ENCODE measurements around the gene GET4.
"Not testable (repeated sequence)": the region's sequence is repeated elsewhere in the genome, so short reads cannot be mapped to it uniquely, and the experiment has no call there.

The GET4 gene

DNA sequence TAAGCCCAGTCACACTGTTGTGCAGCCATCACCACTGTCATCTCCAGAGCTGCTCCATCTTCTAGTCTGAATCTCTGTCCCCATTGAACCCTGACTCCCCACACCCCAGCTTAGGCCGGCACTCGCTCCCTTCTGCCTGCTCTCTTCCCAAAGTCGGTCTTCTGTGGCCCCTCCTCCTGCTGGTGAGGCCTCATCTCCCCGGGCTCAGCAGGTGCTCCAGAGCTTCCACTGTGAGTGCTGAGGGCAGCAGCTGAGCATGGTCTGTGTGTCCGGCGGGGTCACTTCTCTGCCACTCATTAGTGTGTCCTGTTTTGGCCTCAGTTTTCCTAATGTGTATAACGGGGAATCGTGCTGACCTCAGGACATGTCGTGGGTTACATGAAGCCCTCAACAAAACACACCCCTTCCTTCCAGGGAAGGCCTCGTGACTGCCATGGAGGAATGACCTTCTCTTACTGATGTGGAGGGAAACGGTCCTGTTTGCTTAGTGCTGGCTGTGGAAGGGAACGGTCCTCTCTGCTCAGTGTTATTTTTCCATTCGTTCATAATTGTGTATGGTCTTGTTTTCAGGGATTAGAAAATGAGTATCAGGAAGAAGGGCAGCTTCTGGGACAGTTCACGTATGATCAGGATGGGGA is 4.3 kb upstream of the GET4 start:
- no peak for DNase-seq
- ATAC-seq = no peak

DNA sequence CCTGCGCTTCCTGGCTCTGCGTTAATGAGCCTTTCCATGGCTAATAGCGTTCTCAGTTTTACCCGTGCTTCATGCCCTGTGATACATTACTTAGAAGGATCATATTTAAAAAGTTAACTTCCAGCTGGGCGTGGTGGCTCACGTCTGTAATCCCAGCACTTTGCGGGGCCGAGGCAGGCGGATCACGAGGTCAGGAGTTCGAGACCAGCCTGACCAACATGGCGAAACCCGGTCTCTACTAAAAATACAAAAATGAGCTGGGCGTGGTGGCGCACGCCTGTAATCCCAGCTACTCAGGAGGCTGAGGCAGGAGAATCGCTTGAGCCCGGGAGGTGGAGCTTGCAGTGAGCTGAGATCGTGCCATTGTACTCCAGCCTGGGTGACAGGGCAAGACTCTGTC is 3.7 kb upstream of the GET4 start:
- not testable (repeated sequence) for ATAC-seq, DNase-seq

DNA sequence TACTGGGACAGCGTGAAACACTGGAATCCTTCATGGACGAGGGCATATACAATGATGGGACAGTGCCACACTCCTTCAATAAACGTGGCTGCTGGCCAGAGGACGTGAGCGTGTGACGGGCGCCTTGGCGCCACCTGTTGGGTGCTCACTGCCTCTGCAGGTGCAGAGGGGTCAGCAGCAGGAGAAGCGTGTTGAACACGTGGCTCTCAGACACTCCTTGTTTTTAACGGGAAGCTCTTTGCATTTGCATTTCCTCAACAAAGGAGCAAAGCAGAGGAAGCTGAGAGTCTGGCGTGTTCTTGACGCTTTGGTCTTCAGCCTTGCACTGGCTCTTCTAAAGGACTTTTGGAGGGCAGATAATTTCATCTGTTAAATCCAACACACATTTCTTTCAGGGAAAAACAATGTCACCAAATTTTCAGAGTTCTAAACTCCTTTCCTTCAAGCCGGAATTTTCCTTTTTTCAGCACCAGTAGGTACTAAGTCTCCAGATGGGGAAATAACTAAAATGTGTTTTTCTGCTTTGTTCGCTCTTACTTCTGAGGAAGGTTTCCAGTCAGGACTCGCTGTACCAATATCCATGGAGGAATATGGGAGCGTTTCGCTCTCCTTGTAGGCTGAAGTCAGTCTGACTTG is 2.9 kb upstream of the GET4 start:
- DNase-seq (peak; percentile 75), ATAC-seq (peak; percentile 48)

DNA sequence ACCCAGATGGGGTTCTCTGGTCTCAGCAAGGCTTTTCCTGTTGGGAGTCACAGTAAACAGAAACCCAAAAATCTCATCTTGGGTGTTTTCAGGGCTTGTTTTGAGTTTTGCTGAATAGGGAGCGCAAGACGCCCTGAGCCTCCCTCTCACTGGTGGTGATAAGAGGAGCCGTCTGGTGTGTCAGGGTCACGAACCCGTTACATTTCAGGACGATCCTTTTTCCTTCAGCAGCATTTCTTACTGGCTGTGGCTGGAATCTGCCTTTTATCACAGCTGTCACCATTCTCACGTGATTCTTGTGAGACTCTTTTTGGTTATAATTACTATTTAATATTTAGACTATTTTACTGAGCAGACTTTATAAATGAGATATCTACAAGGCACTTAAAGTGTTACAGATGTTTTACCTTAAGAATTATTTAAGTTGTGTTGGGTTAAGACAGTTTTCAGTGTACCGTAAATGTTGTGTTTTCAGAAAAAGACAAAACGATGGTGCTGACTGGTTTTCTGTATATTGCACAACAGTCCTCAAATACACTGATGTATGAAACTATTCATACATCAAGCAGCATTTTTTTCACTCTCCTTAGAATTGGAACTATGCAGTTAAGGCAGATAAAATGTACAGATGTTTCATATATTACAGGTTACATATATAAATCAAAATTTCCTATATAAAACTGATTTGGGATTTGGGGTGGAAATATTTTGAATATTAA is 2.2 kb upstream of the GET4 start:
- DNase-seq (no peak), ATAC-seq (no peak)

DNA sequence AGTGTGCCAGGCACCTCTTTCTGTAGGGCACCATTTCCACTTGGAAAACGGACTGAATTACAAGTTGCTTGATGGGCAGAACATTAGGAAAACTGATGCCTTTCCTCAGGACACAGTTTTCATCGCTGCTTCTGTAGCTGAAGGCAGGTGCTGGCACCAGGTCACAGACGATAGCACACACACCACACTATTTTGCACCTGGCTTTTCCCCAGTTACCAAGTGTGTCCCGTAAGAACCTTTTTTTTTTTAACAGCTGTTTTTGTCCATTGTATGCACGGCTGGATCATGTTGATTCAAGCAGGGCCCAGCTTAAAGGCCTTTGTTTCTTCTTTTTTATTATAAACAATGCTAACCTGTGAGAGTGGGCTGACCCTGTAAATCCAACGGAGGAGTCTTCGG is 1.3 kb upstream of the GET4 start:
- DNase-seq (no peak), ATAC-seq (no peak)

DNA sequence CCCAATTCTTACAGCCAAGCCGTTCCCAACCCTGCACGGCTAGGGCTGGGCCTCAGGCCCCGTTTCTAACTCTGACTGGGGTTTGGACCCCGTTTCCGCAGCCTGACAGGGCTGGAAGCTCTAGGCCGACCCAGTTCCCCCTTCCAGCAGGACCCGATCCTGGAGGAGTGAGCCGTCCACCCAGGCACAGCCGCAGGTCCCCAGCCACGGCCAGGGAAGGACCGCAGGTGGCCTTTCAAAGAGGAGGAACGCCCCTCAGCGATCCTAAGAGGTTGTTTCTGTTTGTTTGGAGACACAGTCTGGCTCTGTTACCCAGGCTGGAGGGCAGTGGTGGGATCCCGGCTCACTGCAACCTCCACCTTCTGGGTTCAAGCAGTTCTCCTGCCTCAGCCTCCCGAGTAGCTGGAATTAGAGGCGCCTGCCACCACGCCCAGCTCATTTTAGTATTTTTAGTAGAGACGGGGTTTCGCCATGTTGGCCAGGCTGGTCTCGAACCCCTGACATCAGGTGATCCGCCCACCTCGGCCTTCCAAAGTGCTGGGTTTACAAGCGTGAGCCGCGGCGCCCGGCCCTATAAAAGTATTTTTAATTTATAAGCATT is 778 bp upstream of the GET4 start:
- ATAC-seq (no peak), DNase-seq (peak; percentile 20)

DNA sequence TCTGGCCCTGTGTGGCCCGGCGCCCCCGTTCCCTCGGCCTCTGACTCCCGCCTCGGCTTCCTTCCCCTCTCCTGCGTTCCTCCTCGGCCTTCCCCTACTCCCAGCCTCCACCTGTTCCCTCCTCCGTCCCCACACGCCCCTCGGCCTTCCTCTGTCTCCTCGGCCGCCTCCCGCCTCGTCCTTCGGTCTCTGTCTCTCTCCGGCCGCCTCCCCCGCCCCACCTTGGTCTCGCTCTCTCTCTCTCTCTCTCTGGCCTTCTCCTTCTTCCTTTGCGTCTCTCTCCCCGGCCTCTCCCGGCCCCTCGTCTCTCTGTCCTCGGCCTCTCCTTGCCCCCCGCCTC is 588 bp downstream of the GET4 start:
- DNase-seq (no peak), ATAC-seq (no peak)

DNA sequence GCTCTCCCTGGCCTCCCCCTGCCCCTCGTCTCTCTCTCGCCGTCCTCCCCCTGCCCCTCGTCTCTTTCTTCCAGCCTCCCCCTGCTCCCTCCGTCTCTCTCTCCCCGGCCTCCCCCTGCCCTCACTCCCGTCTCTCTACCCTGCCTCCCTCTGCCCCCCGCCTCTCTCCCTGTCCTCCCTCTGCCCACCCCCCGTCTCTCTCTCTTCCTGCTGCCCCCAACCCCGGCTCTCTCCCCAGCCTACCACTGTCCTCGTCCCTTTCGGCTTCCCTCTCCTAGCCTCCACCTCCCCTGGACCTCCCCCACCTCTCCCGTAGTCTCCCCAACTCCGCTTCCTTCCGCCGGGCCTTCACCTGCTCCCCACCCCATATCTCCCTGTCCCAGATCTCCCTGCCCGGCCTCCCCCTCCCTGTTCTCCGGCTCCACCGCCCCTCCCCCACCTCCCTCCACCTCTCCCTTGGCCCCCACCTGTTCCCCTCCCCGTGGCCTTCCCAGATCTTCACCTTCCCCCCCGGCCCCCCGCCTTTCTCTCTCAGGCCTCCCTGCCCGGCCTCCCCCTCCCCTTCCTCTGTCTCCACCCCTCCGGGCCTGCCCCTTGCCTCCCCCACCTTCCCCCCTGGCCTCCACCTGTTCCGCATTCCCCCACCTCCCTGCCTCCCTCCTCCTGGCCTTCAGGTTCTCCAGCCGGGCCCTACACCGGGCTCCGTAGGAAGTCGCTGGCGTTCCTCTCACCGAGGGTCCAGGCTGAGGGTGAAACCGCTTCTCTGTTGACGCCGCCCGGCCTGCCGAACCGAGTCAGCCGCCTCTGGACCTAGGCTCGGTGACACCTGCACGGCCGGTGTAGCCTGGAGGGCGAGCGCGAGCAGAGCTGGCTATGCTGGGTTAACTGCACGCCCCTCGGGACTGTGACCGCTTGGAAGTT is 1.2 kb downstream of the GET4 start:
- DNase-seq (peak; percentile 22), ATAC-seq (no peak)

DNA sequence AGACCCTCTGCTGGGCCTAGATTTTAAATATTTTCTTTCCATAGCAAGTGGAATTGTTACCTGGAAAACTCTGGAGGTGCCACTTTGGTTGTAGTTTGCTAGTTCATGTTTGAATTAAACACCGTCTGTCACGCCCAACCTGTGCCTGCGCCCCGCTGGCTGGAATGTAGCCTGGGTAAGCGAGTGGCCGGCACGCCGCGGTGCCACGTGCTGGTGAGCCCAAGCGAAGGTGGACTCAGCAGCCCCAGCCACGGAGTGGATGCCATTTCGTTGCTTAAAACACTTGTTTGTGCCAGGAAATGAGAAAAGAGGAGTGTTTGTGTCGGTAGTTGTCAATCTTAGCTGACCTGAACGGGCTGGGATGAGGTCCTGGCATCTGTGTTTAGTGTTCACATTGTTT is 2.7 kb downstream of the GET4 start:
- DNase-seq = no peak
- no peak for ATAC-seq

DNA sequence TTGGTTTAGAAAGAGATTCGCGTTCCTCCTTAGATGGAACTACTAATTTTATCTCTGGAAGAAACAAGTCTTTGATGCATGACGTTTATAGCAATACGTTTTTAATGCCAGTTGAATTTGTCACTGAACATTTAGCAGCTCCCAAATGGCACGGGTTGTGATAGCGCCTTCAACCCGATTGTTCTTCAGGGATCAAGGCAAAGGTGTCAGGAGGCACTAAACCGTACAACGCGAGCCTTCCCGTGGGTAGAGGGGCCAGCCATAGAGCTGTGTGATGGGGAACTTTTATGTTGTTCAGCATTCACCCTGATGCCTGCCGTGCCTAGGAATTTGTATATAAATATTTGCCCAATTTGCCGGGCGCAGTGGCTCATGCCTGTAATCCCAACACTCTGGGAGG is 3.4 kb downstream of the GET4 start:
- no peak for ATAC-seq
- DNase-seq = no peak

DNA sequence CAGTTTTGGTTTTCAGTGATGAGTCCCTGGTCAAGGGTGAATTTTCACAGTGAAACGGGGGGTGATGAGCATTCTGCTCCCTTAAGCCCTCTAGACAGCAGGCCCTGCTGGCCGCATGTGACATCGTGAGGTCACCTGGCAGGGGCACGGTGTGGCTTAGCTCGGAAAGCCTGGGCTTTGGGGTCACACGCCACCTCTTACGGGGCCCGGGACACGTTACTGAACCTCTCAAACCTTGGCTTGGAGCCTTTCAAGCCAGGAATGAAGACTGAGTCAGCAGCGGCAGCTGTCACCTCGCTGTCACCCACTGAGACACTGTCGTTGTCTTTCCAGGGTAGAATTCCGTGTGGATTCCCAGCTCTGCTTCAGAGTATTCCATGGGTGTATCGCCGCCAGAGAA is 4.1 kb downstream of the GET4 start:
- DNase-seq (no peak), ATAC-seq (no peak)

DNA sequence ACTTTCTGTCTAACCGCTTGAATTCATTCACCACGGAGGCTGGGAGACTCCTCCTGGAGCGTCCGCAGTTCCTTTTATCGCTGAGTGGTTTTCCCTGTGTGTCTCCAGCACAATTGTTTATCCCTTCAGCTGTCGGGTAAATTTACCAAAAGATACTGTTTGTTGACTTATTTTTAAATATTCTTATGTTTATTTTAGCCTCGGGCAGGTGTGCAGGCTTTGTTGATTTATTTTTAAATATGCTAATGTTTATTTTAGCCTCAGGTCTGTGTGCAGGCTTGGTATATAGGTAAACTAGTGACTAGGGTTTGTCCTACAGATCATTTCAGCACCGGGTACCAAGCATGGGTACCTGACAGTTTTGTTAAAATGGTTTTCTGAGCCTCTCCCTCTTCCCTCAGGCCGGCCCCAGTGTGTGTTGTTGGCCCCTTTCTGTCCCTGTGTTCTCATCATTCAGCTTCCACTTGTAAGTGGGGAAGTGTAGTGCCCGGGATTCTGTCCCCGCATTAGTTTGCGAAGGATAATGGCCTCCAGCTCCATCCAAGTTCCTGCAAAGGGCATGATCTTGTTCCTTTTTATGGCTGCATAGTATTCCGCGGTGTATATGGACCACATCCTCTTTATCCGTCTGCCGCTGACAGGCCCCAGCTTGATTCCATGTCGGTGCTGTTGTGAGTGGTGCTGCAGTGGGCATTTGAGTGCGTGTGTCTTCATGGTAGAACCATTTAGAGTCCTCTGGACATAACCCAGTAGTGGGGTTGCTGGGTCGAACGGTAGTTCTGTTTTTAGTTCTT is 5.3 kb downstream of the GET4 start:
- DNase-seq (no peak), ATAC-seq (no peak)

DNA sequence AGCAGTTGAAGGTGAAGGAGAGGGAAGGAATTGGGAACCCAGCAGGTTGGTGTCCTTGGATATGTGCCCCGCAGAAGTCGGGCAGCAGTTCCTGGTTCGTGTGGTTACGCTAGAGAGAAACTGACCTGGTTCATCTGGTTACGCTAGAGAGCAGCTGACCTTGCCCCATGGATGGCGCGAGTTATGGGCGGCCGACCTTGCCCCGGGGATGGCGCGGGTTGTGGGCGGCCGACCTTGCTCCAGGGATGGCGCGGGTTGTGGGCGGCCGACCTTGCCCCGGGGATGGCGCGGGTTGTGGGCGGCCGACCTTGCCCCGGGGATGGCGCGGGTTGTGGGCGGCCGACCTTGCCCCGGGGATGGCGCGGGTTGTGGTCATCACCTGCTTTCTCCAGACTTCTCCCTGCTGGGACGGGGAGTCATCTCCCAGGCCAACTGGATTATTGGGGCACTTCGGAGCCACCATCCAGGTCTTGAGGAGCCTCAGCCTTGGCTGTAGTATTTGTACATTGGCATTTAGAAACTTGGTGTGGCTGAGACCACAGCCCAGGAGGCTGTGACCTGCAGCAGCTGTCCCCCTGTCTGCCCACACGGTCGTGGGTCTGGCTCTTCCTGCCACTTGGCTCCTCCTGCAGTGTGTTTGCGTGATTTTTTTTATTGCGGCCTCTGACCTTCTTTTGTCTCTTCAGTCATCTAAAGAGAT is 6.1 kb downstream of the GET4 start:
- ATAC-seq (no peak), DNase-seq (no peak)

DNA sequence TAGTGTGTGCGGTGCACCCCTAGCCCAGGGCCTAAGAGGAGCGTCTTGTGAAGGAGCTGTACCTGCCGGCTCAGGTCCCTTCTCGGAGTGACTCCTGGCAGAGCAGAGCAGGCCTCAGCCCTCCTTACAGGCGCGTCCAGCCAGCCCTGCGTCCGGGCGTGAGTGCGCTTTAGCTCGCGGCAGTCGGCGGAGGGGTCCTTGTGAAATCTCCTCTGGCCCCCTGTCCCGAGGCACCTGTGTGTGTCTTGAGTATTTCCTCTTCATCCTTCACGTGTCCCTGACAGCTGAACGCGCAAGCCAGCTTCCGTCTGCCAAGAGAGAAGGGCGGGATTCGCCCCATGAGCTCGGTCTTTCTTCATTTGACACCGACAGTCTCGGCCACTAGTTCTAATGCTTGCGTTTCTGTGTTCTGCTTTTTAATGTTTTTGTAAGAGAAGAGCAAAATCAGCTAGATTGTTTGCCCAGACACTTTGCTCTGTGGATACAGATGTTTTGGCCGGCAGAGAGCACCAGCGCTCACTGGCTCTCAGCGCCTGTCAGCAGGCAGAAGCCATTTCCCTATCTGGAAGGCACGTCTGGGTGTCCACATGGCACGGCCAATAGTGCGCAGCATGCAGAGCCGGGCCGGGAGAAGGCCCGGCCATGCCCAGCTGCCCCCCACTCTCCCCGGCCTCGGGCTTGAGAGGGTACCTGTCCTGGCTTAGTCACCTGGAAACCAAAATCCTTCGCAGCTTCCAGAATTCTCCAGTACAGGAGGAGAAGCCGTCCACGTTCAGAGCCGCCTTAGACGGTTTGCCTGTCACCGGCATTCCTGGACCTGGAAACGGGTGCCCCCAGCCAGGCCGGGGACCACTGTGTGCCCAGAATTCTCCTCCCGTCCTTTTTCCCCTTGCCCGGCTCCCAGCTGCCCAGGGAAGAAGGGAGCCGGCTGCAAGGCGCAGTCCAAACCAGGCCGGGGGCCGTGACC is 7.0 kb downstream of the GET4 start:
- ATAC-seq (no peak), DNase-seq (no peak)

DNA sequence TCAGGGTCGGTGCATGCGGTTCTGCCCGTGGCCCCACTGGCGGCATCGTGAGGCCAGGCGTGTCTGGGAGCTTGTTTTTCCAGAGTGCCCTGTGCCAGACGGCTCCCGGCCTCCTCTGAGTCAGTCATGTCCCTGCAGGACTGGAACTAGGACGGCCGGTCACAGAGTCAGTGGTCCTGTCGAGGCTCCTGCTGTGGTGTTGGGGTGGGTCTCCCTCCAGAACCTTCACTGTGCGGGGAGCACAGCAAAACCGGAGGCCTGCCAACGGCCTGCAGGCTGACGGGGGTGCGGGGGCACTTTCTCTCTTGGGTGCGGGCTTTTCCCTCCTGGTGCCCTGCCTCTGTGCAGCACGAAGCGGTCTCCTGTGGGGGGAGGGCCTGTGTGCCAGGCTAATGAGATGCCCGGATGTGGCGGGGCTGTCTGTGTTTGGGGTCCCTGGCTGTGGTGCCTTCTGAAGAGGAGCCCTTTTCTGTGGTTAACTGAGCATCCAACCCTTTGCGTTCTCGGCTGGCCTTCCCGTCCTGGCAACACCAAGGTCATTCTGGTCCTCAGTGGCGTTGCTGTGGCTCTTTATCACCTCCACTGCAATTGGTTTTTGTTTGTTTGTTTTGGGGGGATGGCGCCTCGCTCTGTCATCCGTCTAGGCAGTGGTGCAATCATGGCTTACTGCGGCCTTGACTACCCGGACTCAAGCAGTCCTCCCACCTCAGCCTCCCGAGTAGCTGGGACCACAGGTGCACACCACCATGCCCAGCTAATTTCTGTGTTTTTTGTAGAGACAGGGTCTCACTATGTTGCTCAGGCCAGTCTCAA is 8.0 kb downstream of the GET4 start:
- no peak for ATAC-seq
- DNase-seq = no peak

DNA sequence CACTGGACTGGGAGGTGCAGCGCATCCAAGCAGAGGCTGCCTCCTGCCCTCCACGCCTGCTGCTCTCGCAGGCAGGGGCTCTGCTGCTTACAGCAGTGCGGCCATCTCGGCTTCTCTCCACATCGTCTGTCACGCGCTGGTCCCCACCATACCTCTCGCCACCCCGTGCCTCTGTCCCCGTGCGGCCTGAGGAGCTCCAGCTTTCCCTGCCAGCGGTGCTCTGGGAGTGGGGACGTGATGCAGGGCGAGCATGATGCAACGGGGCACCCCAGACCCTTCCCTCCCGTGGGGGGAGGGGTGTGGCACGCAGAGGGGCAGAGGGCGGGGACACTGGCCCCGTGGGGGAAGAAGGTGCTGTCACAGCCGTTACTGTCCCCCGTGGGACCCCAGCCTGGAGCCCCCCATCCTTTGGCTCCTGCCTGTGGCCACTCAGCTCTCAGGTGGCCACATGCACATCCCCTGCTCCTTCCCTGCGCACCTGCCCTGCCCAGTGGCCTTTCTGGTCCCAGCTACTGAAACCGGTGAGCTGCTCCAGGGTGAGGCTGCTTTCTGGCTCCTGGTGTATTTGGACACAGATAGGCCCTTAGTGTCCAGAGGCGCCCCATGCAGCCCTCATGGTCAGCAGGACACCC is 9.0 kb downstream of the GET4 start:
- ATAC-seq = no peak
- no peak for DNase-seq

DNA sequence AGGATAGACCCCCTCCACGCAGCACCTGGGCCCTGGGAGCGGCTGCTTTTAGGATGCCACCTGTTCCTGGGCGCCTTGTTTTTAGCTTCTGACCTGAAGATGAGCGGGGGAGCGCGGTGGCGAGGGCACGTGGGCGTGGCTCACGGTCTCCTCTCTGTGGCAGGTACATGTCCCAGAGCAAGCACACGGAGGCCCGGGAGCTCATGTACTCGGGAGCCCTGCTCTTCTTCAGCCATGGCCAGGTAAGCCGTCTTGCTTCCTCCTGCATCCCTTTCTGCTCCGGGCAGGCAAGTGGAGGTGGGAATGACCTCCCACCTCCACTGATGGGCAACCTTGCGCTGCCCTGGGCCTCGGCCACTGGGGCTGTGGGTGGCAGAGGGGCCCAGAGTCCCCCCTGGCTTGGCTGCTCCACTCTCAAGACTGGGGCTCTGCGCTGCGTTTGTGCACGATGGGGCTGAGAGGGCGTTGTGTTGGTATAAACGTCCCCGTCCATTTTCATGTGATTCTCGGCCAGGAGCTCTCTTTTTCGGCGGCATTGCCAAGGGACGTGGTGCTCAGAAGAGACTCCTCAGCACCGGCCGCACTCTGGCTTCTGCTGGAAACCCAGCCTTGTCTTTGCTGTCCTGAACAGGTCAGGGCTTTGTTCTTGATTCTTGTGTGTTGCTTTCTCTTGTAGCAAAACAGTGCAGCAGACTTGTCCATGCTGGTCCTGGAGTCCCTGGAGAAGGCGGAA is 9.7 kb downstream of the GET4 start:
- ATAC-seq = no peak
- DNase-seq = no peak
